H1 (cell line): ENCODE data around the gene THAP11. TPM values are rescaled to one million over a fixed set of nuclear protein-coding genes. Genes with fewer than 3 reads are reported as not detected.
A peak's percentile ranks its signal among the peaks of the same experiment; 100 is the strongest.

ENCODE experiments used
- CTCF ChIA-PET: fragments of 300-600 bp; sonication (Branson Sonifier 250); formaldehyde crosslinking; loops from one replicate; lab custom pipeline; 2021; ENCODE audit not compliant: partially characterized antibody; lab: Charles Lee
- POLR2A ChIA-PET: fragments of 300-600 bp; sonication (Branson Sonifier 250); formaldehyde crosslinking; loops from one replicate; lab custom pipeline; 2021; ENCODE audit warnings: inconsistent platforms; ENCODE audit not compliant: partially characterized antibody; lab: Charles Lee
- DNase-seq, 2 experiments: peaks; one replicate each; pipeline versions ENCODE4 v3.0.0 to v3.0.0-alpha.2; 2010 to 2022; ENCODE audit warnings: low spot score in 2 of 2, low read depth in 1 of 2, mixed read lengths in 1 of 2
- FAIRE-seq: peaks from 2 replicates; lab custom pipeline; 2011; peaks lifted over from hg19 to GRCh38; lab: Jason Lieb, UNC
- H2AFZ ChIP-seq: 2 replicates; pipeline ENCODE4 v1.8.1; 2012; ENCODE audit warnings: low read length, inconsistent platforms
- H2AK5ac ChIP-seq: 2 replicates; pipeline ENCODE4 v1.6.1; 2013; ENCODE audit warnings: low read depth, low read length
- H2BK120ac ChIP-seq: replicated peaks from 2 replicates; pipeline ENCODE3; 2013; ENCODE audit warnings: low read depth, low read length, inconsistent platforms
- H2BK12ac ChIP-seq: 2 replicates; pipeline ENCODE4 v1.6.1; 2013; ENCODE audit warnings: low read depth, low read length
- H2BK15ac ChIP-seq: 2 replicates; pipeline ENCODE4 v1.6.1; 2013; ENCODE audit warnings: low read length
- H2BK20ac ChIP-seq: 2 replicates; pipeline ENCODE4 v1.6.1; 2013; ENCODE audit warnings: low read length
- H2BK5ac ChIP-seq: 2 replicates; pipeline ENCODE4 v1.6.1; 2013; ENCODE audit warnings: low read depth, low read length
- H3K14ac ChIP-seq: 2 replicates; pipeline ENCODE4 v1.6.1; 2013; ENCODE audit warnings: inconsistent platforms; ENCODE audit not compliant: insufficient read length
- H3K18ac ChIP-seq: 2 replicates; pipeline ENCODE4 v1.6.1; 2013; ENCODE audit warnings: low read length; ENCODE audit errors: extremely low read depth
- H3K23ac ChIP-seq: 2 replicates; pipeline ENCODE4 v1.6.1; 2013; ENCODE audit warnings: inconsistent platforms; ENCODE audit not compliant: insufficient read length
- H3K23me2 ChIP-seq: 2 replicates; pipeline ENCODE4 v1.6.1; 2013; ENCODE audit warnings: low read depth, low read length
- H3K27ac ChIP-seq: 2 replicates; pipeline ENCODE4 v1.6.1; 2011; ENCODE audit warnings: low read depth, low read length, inconsistent platforms
- H3K27me3 ChIP-seq, 4 experiments: replicated peaks in 1 of 4; 1 replicate in 1 of 4; 2 replicates in 3 of 4; pipeline versions ENCODE4 v1.6.1 to v1.8.1; 2011 to 2013; ENCODE audit warnings: low read length in 3 of 4, mild to moderate bottlenecking in 3 of 4, inconsistent platforms in 2 of 4, mixed read lengths in 2 of 4, moderate library complexity in 1 of 4; ENCODE audit not compliant: control insufficient read depth in 3 of 4, insufficient read depth in 3 of 4; ENCODE audit errors: extremely low read depth in 1 of 4
- H3K36me3 ChIP-seq, 4 experiments: 2 replicates each; pipeline versions ENCODE4 v1.6.1 to v1.8.1; 2011 to 2013; ENCODE audit warnings: mild to moderate bottlenecking in 4 of 4, low read length in 3 of 4, moderate library complexity in 2 of 4, control low read depth in 1 of 4, inconsistent platforms in 1 of 4; ENCODE audit not compliant: insufficient read depth in 4 of 4, control insufficient read depth in 2 of 4
- H3K4ac ChIP-seq: replicated peaks from 2 replicates; pipeline ENCODE3; 2013; ENCODE audit warnings: low read length, low read depth, mixed read lengths, inconsistent platforms; ENCODE audit not compliant: insufficient read length
- H3K4me1 ChIP-seq, 4 experiments: replicated peaks in 1 of 4; 1 replicate in 1 of 4; 2 replicates in 3 of 4; pipeline versions ENCODE4 v1.6.1 to v1.8.1; 2011 to 2013; ENCODE audit warnings: low read length in 3 of 4, inconsistent platforms in 2 of 4, mixed read lengths in 1 of 4; ENCODE audit not compliant: insufficient read depth in 4 of 4, control insufficient read depth in 3 of 4
- H3K4me2 ChIP-seq, 2 experiments: 2 replicates each; pipeline versions ENCODE4 v1.6.1 to v1.8.1; 2011 to 2013; ENCODE audit warnings: low read depth in 2 of 2, low read length in 2 of 2, control low read depth in 1 of 2, inconsistent platforms in 1 of 2, mild to moderate bottlenecking in 1 of 2; ENCODE audit not compliant: insufficient read depth in 1 of 2
- H3K4me3 ChIP-seq, 4 experiments: fragments of 200-600, 300-600 bp in 1 of 4; sonication (generic), shearing (Covaris generic), sonication (Bioruptor Twin) in 1 of 4; 2 replicates each; pipeline versions ENCODE4 v1.5.1 to v1.8.1; 2011 to 2016; ENCODE audit warnings: low read length in 4 of 4, low read depth in 3 of 4, control low read depth in 2 of 4, inconsistent platforms in 2 of 4, mild to moderate bottlenecking in 2 of 4, mixed read lengths in 1 of 4, moderate library complexity in 1 of 4; ENCODE audit not compliant: insufficient read depth in 2 of 4; ENCODE audit errors: extremely low read depth in 1 of 4
- H3K56ac ChIP-seq: replicated peaks from 2 replicates; pipeline ENCODE3; 2013; ENCODE audit warnings: low read depth, mild to moderate bottlenecking, mixed read lengths, low read length, inconsistent platforms; ENCODE audit not compliant: insufficient read length
- H3K79me1 ChIP-seq: 2 replicates; pipeline ENCODE4 v1.6.1; 2013; ENCODE audit warnings: low read depth, low read length, control low read depth
- H3K79me2 ChIP-seq, 2 experiments: 2 replicates each; pipeline versions ENCODE4 v1.6.1 to v1.8.1; 2012 to 2013; ENCODE audit warnings: low read length in 2 of 2, mild to moderate bottlenecking in 2 of 2, inconsistent platforms in 1 of 2; ENCODE audit not compliant: insufficient read depth in 2 of 2, control insufficient read depth in 1 of 2
- H3K9ac ChIP-seq, 4 experiments: replicated peaks in 1 of 4; 1 replicate in 1 of 4; 2 replicates in 3 of 4; pipeline versions ENCODE4 v1.6.1 to v1.8.1; 2011 to 2013; ENCODE audit warnings: low read depth in 3 of 4, low read length in 3 of 4, control low read depth in 2 of 4, mild to moderate bottlenecking in 2 of 4, moderate library complexity in 2 of 4, inconsistent platforms in 1 of 4; ENCODE audit errors: extremely low read depth in 1 of 4
- H3K9me3 ChIP-seq, 2 experiments: 2 replicates each; pipeline versions ENCODE4 v1.6.1 to v1.8.1; 2012 to 2013; ENCODE audit warnings: mild to moderate bottlenecking in 2 of 2, moderate library complexity in 2 of 2, control low read depth in 1 of 2, inconsistent platforms in 1 of 2, low read depth in 1 of 2, low read length in 1 of 2, mixed read lengths in 1 of 2; ENCODE audit not compliant: insufficient read depth in 2 of 2
- H4K20me1 ChIP-seq, 2 experiments: replicated peaks in 1 of 2; 2 replicates each; pipeline versions ENCODE3 to v1.8.1; 2011 to 2013; ENCODE audit warnings: inconsistent platforms in 2 of 2, low read length in 2 of 2, mild to moderate bottlenecking in 1 of 2; ENCODE audit not compliant: insufficient read depth in 2 of 2, control insufficient read depth in 1 of 2
- H4K5ac ChIP-seq: 2 replicates; pipeline ENCODE4 v1.6.1; 2013; ENCODE audit warnings: low read length, low read depth, mixed read lengths, inconsistent platforms; ENCODE audit not compliant: insufficient read length
- H4K8ac ChIP-seq: 2 replicates; pipeline ENCODE4 v1.8.0; 2013; ENCODE audit warnings: mild to moderate bottlenecking, moderate library complexity, low read length, inconsistent platforms; ENCODE audit not compliant: insufficient read depth; ENCODE audit errors: extremely low read depth
- H4K91ac ChIP-seq: replicated peaks from 2 replicates; pipeline ENCODE3; 2013; ENCODE audit warnings: low read length, mixed read lengths, inconsistent platforms; ENCODE audit not compliant: insufficient read length
- RAD21 ChIP-seq, 2 experiments: IDR thresholded peaks in 1 of 2; conservative IDR thresholded peaks in 1 of 2; 2 replicates each; pipeline ENCODE4 v1.6.1; 2011; ENCODE audit warnings: low read depth in 2 of 2, low read length in 2 of 2, improper control_type of control experiment in 1 of 2, inconsistent platforms in 1 of 2, mild to moderate bottlenecking in 1 of 2, moderate library complexity in 1 of 2
- RNF2 ChIP-seq: fragments of 200-900, 300-1000 bp; sonication (generic); IDR thresholded peaks from 2 replicates; pipeline ENCODE4 v1.7.1; 2016; ENCODE audit warnings: borderline replicate concordance, low read depth, mild to moderate bottlenecking, antibody characterized with exemption, low read length; ENCODE audit not compliant: poor library complexity, severe bottlenecking; ENCODE audit errors: missing control alignments
- RXRA ChIP-seq: IDR thresholded peaks from 2 replicates; pipeline ENCODE4 v1.6.1; 2011; ENCODE audit warnings: low read depth, mild to moderate bottlenecking, low read length, moderate library complexity; ENCODE audit not compliant: insufficient read depth
- WGBS, 2 experiments: shearing (Covaris generic) in 1 of 2; methylation state at CpG; one replicate each; pipeline versions ENCODE4 v1.1.6 to v1.1.7; 2013 to 2015; ENCODE audit warnings: low lambda C conversion rate in 2 of 2, mixed read lengths in 2 of 2, inconsistent platforms in 1 of 2, low coverage in 1 of 2, missing lambda C conversion rate in 1 of 2; ENCODE audit not compliant: insufficient replicate concordance in 2 of 2, insufficient coverage in 1 of 2, insufficient read length in 1 of 2; ENCODE audit errors: extremely low coverage in 1 of 2, missing lambda C conversion rate in 1 of 2; 5-methylcytosine and 5-hydroxymethylcytosine counted together
- polyA plus RNA-seq, 7 experiments: library from polyadenylated mRNA; depleted of rRNA in 3 of 7; stranded (reverse) in 5 of 7; unstranded in 2 of 7; fragments of >200 nt in 5 of 7; fragments of 200-250 nt in 2 of 7; gene quantifications; 1 replicate in 5 of 7; 2 replicates in 1 of 7; 4 replicates in 1 of 7; pipeline versions ENCODE4 v1.2.1 to v1.2.3, GENCODE V29; 2011 to 2013; ENCODE audit warnings: missing spikeins in 2 of 7, mixed read lengths in 2 of 7
- total RNA-seq: library from RNA; stranded (reverse); fragmentation: NEBNext Ultra II Directional; extraction: Animal tissue kit (Norgen Biotek cat#: 25700); gene quantifications from 2 replicates; pipeline ENCODE4 v1.2.1, GENCODE V29; 2021

THAP11 gene
- total and polyA plus RNA-seq, 2 of the 8 experiments (the other 6 are each of a cell fraction or from before 2014, with no cell fraction given) = 50.8 to 54.8 TPM

DNA sequence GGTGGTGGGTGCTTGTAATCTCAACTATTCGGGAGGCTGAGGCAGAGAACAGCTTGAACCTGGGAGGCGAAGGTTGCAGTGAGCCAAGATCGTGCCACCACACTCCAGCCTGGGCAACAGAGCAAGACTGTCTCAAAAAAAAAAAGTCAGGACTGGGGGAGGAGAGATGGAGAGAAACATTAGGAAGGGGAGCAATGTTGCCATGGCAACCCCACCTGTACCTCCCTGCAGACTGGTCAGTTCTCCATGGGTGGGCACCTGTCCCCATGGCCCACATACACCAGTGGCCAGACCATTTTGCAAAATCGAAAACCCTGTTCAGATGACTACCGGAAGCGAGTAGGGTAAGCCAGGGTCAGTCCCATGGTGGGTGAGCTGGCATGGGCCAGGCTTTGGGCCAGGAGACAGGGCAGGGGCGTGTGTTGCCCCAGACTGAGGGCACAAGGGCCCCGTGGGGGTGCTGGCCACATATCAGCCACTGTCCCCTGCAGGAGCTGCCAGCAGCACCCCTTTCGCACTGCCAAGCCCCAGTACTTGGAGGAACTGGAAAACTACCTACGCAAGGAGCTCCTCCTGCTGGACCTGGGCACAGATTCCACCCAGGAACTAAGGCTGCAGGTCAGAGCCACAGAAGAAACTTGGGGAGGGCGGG is 21.4 kb upstream of the THAP11 start:
- no peak overlapping the region for H3K27ac ChIP-seq
- no peak overlapping the region for H3K4me3 ChIP-seq
- H2BK5ac ChIP-seq = no peak overlapping the region
- no peak overlapping the region for H3K56ac ChIP-seq
- CTCF ChIA-PET = interaction anchor here (0.5 to 2.5 kb wide), 12 partner anchors 10 to 489 kb away, joined by 3 to 11 read pairs (median 3); partner anchors contain the start of genes DDX28 and DUS2
- no peak overlapping the region for H3K18ac ChIP-seq
- no peak overlapping the region for H3K23ac ChIP-seq
- no peak overlapping the region for H2BK15ac ChIP-seq
- TF ChIP-seq RXRA (no peak), RAD21 (IDR thresholded peaks at IDR 0.05 in 1 of 2, conservative IDR thresholded peaks at IDR 0.05 in 1 of 2; ENCODE audit: low read depth in 2 of 2, low read length in 2 of 2) (peak in 1 of 2 experiments; percentile 5; a peak in 1 of 4 replicates), RNF2 (no peak)
- no peak overlapping the region for H3K14ac ChIP-seq
- H4K20me1 ChIP-seq = peaks cover 0 to 2% of the 10 kb centered on the region in 2 experiments
- no peak overlapping the region for H4K5ac ChIP-seq
- no peak overlapping the region for H2BK20ac ChIP-seq
- H2BK12ac ChIP-seq = no peak overlapping the region
- no peak for DNase-seq
- no peak overlapping the region for H4K8ac ChIP-seq
- H4K91ac ChIP-seq = no peak overlapping the region
- no peak overlapping the region for H3K9ac ChIP-seq
- no peak overlapping the region for H2AK5ac ChIP-seq
- no peaks in the 10 kb centered on the region for H3K79me1 ChIP-seq
- no peak overlapping the region for H3K4ac ChIP-seq
- H3K23me2 ChIP-seq = no peaks in the 10 kb centered on the region
- POLR2A ChIA-PET = interaction anchor here (0.9 to 2.5 kb wide), 4 partner anchors 11 to 56 kb away, joined by 3 to 15 read pairs (median 3); partner anchors contain the start of gene CENPT
- no peaks in the 10 kb centered on the region for H3K36me3 ChIP-seq
- no peak overlapping the region for H3K4me2 ChIP-seq
- peaks cover 0 to 2% (median 0%) of the 10 kb centered on the region in 4 experiments; a peak in 3 of 7 replicates for H3K4me1 ChIP-seq
- H3K79me2 ChIP-seq = no peaks in the 10 kb centered on the region
- 82% methylated on average over 11 of the region's 11 CpGs; no CpG with 5 or more reads in 1 of the 2 experiments for WGBS, 2 experiments
- no peak overlapping the region for H2BK120ac ChIP-seq
- H3K9me3 ChIP-seq = no peaks in the 10 kb centered on the region
- no peak for FAIRE-seq
- no peak overlapping the region for H2AFZ ChIP-seq
- H3K27me3 ChIP-seq = no peaks in the 10 kb centered on the region; a peak in 1 of 7 replicates
